T-cell (primary cell): Measurements from ENCODE around the gene ERC2. TPM values are rescaled to one million over a fixed set of nuclear protein-coding genes. Genes with fewer than 3 reads are reported as not detected.

Source experiments
- ATAC-seq, 4 experiments: fragments of 200-7000 bp in 3 of 4; fragments of 150-1000 bp in 1 of 4; cut with Tn5 transposase; replicated peaks in 1 of 4; 1 replicate in 3 of 4; 2 replicates in 1 of 4; pipeline ENCODE4 v1.10.0; 2021; ENCODE audit warnings: moderate library complexity in 3 of 4, mild to moderate bottlenecking in 2 of 4, moderate number of reproducible peaks in 1 of 4
- CTCF ChIA-PET, 2 donors: fragments of 300-600 bp; sonication (Branson Sonifier 250); formaldehyde crosslinking; loops; one replicate each; lab custom pipeline; 2022; ENCODE audit warnings: antibody characterized with exemption in 2 of 2; lab: Charles Lee
- POLR2A ChIA-PET, 2 donors: fragments of 300-600 bp; sonication (Branson Sonifier 250); formaldehyde crosslinking; loops; one replicate each; lab custom pipeline; 2022; ENCODE audit warnings: antibody characterized with exemption in 2 of 2; lab: Charles Lee
- DNase-seq, 35 experiments: peaks; one replicate each; pipeline versions ENCODE4 v3.0.0 to v3.0.0-alpha.2; 2013 to 2023
- H3K27ac ChIP-seq: one replicate; pipeline ENCODE4 v1.5.1; 2013; ENCODE audit warnings: low read length
- H3K27me3 ChIP-seq, 2 experiments: replicated peaks in 1 of 2; 1 replicate in 1 of 2; 2 replicates in 1 of 2; pipeline versions ENCODE4 v1.6.1 to v1.7.0; 2013; ENCODE audit warnings: low read length in 1 of 2, mixed read lengths in 1 of 2; ENCODE audit not compliant: control insufficient read depth in 2 of 2, insufficient read depth in 2 of 2; ENCODE audit errors: extremely low read depth in 1 of 2
- H3K36me3 ChIP-seq, 2 donors: 1 replicate in 1 of 2; 2 replicates in 1 of 2; pipeline versions ENCODE4 v1.6.1 to v1.7.0; 2013; ENCODE audit warnings: low read length in 1 of 2; ENCODE audit not compliant: control insufficient read depth in 2 of 2, insufficient read depth in 1 of 2; ENCODE audit errors: extremely low read depth in 1 of 2
- H3K4me1 ChIP-seq, 2 experiments: 1 replicate in 1 of 2; 2 replicates in 1 of 2; pipeline versions ENCODE4 v1.6.1 to v1.7.0; 2013; ENCODE audit warnings: low read length in 2 of 2, mixed read lengths in 1 of 2; ENCODE audit not compliant: insufficient read depth in 2 of 2, control insufficient read depth in 1 of 2; ENCODE audit errors: extremely low read depth in 1 of 2
- H3K4me3 ChIP-seq, 2 donors: 1 replicate in 1 of 2; 2 replicates in 1 of 2; pipeline versions ENCODE4 v1.5.1 to v1.7.0; 2013; ENCODE audit warnings: mild to moderate bottlenecking in 2 of 2, low read length in 1 of 2, moderate library complexity in 1 of 2; ENCODE audit not compliant: control insufficient read depth in 1 of 2; ENCODE audit errors: extremely low read depth in 1 of 2
- H3K9me3 ChIP-seq: 2 replicates; pipeline ENCODE4 v1.7.0; 2013
- H3K27ac Mint-ChIP-seq, 2 donors: one replicate each; pipeline ENCODE4 v1.8.0; 2020 to 2021; ENCODE audit warnings: mild to moderate bottlenecking in 2 of 2, mixed read lengths in 2 of 2
- H3K27me3 Mint-ChIP-seq, 2 donors: one replicate each; pipeline ENCODE4 v1.8.0; 2021 to 2022; ENCODE audit warnings: mixed read lengths in 2 of 2
- H3K36me3 Mint-ChIP-seq: one replicate; pipeline ENCODE4 v1.8.0; 2021; ENCODE audit warnings: mixed read lengths
- H3K4me1 Mint-ChIP-seq, 3 donors: one replicate each; pipeline ENCODE4 v1.8.0; 2020 to 2022; ENCODE audit warnings: mixed read lengths in 3 of 3, mild to moderate bottlenecking in 1 of 3
- H3K4me3 Mint-ChIP-seq, 3 donors: one replicate each; pipeline ENCODE4 v1.8.0; 2020 to 2022; ENCODE audit warnings: mild to moderate bottlenecking in 3 of 3, mixed read lengths in 3 of 3, moderate library complexity in 3 of 3
- H3K9me3 Mint-ChIP-seq, 3 donors: one replicate each; pipeline ENCODE4 v1.8.0; 2020 to 2022; ENCODE audit warnings: mixed read lengths in 3 of 3
- WGBS: methylation state at CpG from one replicate; pipeline ENCODE4 v1.1.5; 2013; ENCODE audit warnings: missing lambda C conversion rate; ENCODE audit not compliant: insufficient coverage; 5-methylcytosine and 5-hydroxymethylcytosine counted together
- total RNA-seq, 35 experiments: library from RNA in 6 of 35; stranded (reverse) in 6 of 35; fragments of 120-200 nt in 1 of 35; gene quantifications; one replicate each; pipeline versions ENCODE4 v1.2.1 to v1.2.4 and lab custom pipeline; 2013 to 2026

The ERC2 gene
- total RNA-seq, 5 donors from 2014 or later (not counting 1 experiment from before 2014, with no cell fraction given): not detected

DNA sequence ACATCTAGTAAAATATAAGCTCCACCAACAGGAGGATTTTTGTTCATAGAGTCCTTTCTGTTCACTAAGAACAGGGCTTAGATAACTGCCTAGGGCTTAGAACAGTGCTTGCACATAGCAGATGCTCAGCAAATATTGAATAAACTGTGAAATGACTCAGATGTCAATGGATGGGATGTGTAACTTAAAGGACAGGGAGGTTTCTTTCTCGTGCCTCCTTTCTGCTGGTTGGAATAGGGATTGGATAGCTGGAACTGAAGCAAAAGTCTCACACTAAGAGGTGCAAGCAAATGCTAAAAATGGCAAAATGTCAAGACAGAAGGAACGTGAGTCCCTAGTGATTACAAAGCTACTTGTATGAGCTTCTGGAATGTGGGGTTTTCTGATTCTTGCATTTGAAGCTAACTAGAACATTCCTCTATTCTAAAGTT is 588.4 kb downstream of the ERC2 start:
- Mint-ChIP-seq H3K36me3 (no peaks in the 10 kb centered on the region), H3K27ac (no peak overlapping the region), H3K27me3 (peaks cover 1 to 7% of the 10 kb centered on the region in 2 donors), H3K4me1 (no peaks in the 10 kb centered on the region), H3K4me3 (no peak overlapping the region), H3K9me3 (peaks cover 0 to 3% (median 0%) of the 10 kb centered on the region in 3 donors)
- ATAC-seq: no peak
- Histone ChIP-seq H3K27ac (no peak overlapping the region), H3K9me3 (no peaks in the 10 kb centered on the region), H3K4me1 (no peaks in the 10 kb centered on the region), H3K4me3 (no peak overlapping the region), H3K36me3 (no peaks in the 10 kb centered on the region), H3K27me3 (no peaks in the 10 kb centered on the region)
- ChIA-PET POLR2A (no interaction called here), CTCF (no interaction called here)
- no peak for DNase-seq
- WGBS: 11% methylated on average over 1 of the region's 2 CpGs

GRCh38 chr3:55877703-55878102 is 590.6 kb downstream of the ERC2 start:
- ChIA-PET POLR2A (no interaction called here), CTCF (no interaction called here)
- peaks cover 0 to 3% (median 0%) of the 10 kb centered on the region in 3 donors for H3K9me3 Mint-ChIP-seq
- ATAC-seq (no peak), DNase-seq (no peak)
- no peak overlapping the region for H3K27ac Mint-ChIP-seq
- H3K27me3 ChIP-seq: no peaks in the 10 kb centered on the region
- H3K27me3 Mint-ChIP-seq: peaks cover 1 to 7% of the 10 kb centered on the region in 2 donors
- H3K36me3 ChIP-seq: no peaks in the 10 kb centered on the region
- 73% methylated on average over 2 of the region's 4 CpGs for WGBS
- H3K4me3 Mint-ChIP-seq: no peak overlapping the region
- H3K4me1 ChIP-seq: no peaks in the 10 kb centered on the region
- H3K4me1 Mint-ChIP-seq: no peaks in the 10 kb centered on the region
- H3K4me3 ChIP-seq: no peak overlapping the region
- no peak overlapping the region for H3K27ac ChIP-seq
- H3K36me3 Mint-ChIP-seq: no peaks in the 10 kb centered on the region
- no peaks in the 10 kb centered on the region for H3K9me3 ChIP-seq

- DNase-seq (no peak), ATAC-seq (no peak)
- Mint-ChIP-seq H3K4me1 (no peaks in the 10 kb centered on the region), H3K27me3 (peaks cover 0 to 7% of the 10 kb centered on the region in 2 donors), H3K36me3 (no peaks in the 10 kb centered on the region), H3K9me3 (peaks cover 0 to 3% (median 0%) of the 10 kb centered on the region in 3 donors), H3K27ac (no peak overlapping the region), H3K4me3 (no peak overlapping the region)
- H3K9me3 ChIP-seq: no peaks in the 10 kb centered on the region
- no peak overlapping the region for H3K4me3 ChIP-seq
- CTCF ChIA-PET: no interaction called here
- H3K27me3 ChIP-seq: no peaks in the 10 kb centered on the region
- no peaks in the 10 kb centered on the region for H3K36me3 ChIP-seq
- POLR2A ChIA-PET: no interaction called here
- H3K27ac ChIP-seq: no peak overlapping the region
- no peaks in the 10 kb centered on the region for H3K4me1 ChIP-seq
Measured at GRCh38 chr3:55876560-55876959, 591.7 kb downstream of the ERC2 start.

- no peak overlapping the region for H3K4me3 Mint-ChIP-seq
- 67% methylated on average over 1 of the region's 1 CpG for WGBS
Measured at GRCh38 chr3:55875113-55875512, 593.2 kb downstream of the ERC2 start.

GRCh38 chr3:55873523-55874254 is 594.6 kb downstream of the ERC2 start:
- Mint-ChIP-seq H3K27me3 (peaks cover 0 to 12% of the 10 kb centered on the region in 2 donors), H3K4me3 (no peak overlapping the region), H3K9me3 (peaks cover 0 to 3% (median 0%) of the 10 kb centered on the region in 3 donors), H3K4me1 (no peaks in the 10 kb centered on the region), H3K36me3 (no peaks in the 10 kb centered on the region), H3K27ac (no peak overlapping the region)
- Histone ChIP-seq H3K27ac (no peak overlapping the region), H3K4me1 (no peaks in the 10 kb centered on the region), H3K9me3 (no peaks in the 10 kb centered on the region), H3K4me3 (no peak overlapping the region), H3K27me3 (no peaks in the 10 kb centered on the region), H3K36me3 (no peaks in the 10 kb centered on the region)
- DNase-seq: no peak
- ChIA-PET CTCF (no interaction called here), POLR2A (no interaction called here)
- no peak for ATAC-seq
- 86% methylated on average over 1 of the region's 1 CpG for WGBS

More at GRCh38 chr3:55875113-55875512, 593.2 kb downstream of the ERC2 start:
- no peak for ATAC-seq
- Histone ChIP-seq H3K9me3 (no peaks in the 10 kb centered on the region), H3K27ac (no peak overlapping the region), H3K27me3 (no peaks in the 10 kb centered on the region), H3K36me3 (no peaks in the 10 kb centered on the region), H3K4me3 (no peak overlapping the region), H3K4me1 (no peaks in the 10 kb centered on the region)
- Mint-ChIP-seq H3K27me3 (peaks cover 0 to 7% of the 10 kb centered on the region in 2 donors), H3K27ac (no peak overlapping the region), H3K4me1 (no peaks in the 10 kb centered on the region), H3K36me3 (no peaks in the 10 kb centered on the region), H3K9me3 (peaks cover 0 to 3% (median 0%) of the 10 kb centered on the region in 3 donors)
- DNase-seq: no peak
- POLR2A ChIA-PET: no interaction called here
- CTCF ChIA-PET: no interaction called here

GRCh38 chr3:55870594-55870993 is 597.7 kb downstream of the ERC2 start:
- no peaks in the 10 kb centered on the region for H3K4me1 Mint-ChIP-seq
- no peak for DNase-seq

More at GRCh38 chr3:55870594-55870993, 597.7 kb downstream of the ERC2 start:
- H3K27ac Mint-ChIP-seq: no peak overlapping the region
- ChIA-PET POLR2A (no interaction called here), CTCF (no interaction called here)
- Histone ChIP-seq H3K4me3 (no peak overlapping the region), H3K9me3 (no peaks in the 10 kb centered on the region), H3K27me3 (no peaks in the 10 kb centered on the region), H3K36me3 (no peaks in the 10 kb centered on the region), H3K27ac (no peak overlapping the region), H3K4me1 (no peaks in the 10 kb centered on the region)
- no peak for ATAC-seq
- peaks cover 0 to 7% of the 10 kb centered on the region in 2 donors for H3K27me3 Mint-ChIP-seq
- 69% methylated on average over 4 of the region's 5 CpGs for WGBS
- no peak overlapping the region for H3K4me3 Mint-ChIP-seq
- H3K36me3 Mint-ChIP-seq: no peaks in the 10 kb centered on the region
- H3K9me3 Mint-ChIP-seq: peaks cover 0 to under 1% (median 0%) of the 10 kb centered on the region in 3 donors
